SK-N-SH (cell line): ENCODE data around the gene MRPS7.

Experiments used
- CTCF ChIP-seq: fragments of 200-600 bp; sonication (generic); IDR thresholded peaks from 2 replicates; pipeline ENCODE4 v1.6.1; 2017; ENCODE audit warnings: antibody characterized with exemption, mild to moderate bottlenecking, moderate library complexity
- EZH2phosphoT487 ChIP-seq: fragments of 200-600 bp; sonication (generic); IDR thresholded peaks from 2 replicates; pipeline ENCODE4 v1.6.1; 2017; ENCODE audit warnings: low read depth, mixed run types, mild to moderate bottlenecking, antibody characterized with exemption, moderate library complexity, borderline replicate concordance
- JUND ChIP-seq: IDR thresholded peaks from 2 replicates; pipeline ENCODE4 v1.4.0; 2012
- MXI1 ChIP-seq: IDR thresholded peaks from 2 replicates; pipeline ENCODE4 v1.6.1; 2012; ENCODE audit warnings: mild to moderate bottlenecking, low read depth, low read length, improper control_type of control experiment
- POLR2AphosphoS5 ChIP-seq: IDR thresholded peaks from 2 replicates; pipeline ENCODE4 v1.6.1; 2012; ENCODE audit warnings: low read depth, low read length
- RAD21 ChIP-seq: IDR thresholded peaks from 2 replicates; pipeline ENCODE4 v1.6.1; 2012; ENCODE audit warnings: mild to moderate bottlenecking, low read length
- RFX5 ChIP-seq: IDR thresholded peaks from 2 replicates; pipeline ENCODE4 v1.6.1; 2012; ENCODE audit warnings: mild to moderate bottlenecking, improper control_type of control experiment, low read length
- SMC3 ChIP-seq: IDR thresholded peaks from 2 replicates; pipeline ENCODE4 v1.6.1; 2012; ENCODE audit warnings: low read depth, low read length, improper control_type of control experiment
- YY1 ChIP-seq: IDR thresholded peaks from 2 replicates; pipeline ENCODE4 v1.4.0; 2012; ENCODE audit warnings: low read depth, mild to moderate bottlenecking
- TF ChIP-seq, protein P1 (sequence below): IDR thresholded peaks from 2 replicates; pipeline ENCODE4 v1.6.1; 2012; ENCODE audit warnings: mild to moderate bottlenecking, low read depth, low read length, moderate library complexity

DNA sequence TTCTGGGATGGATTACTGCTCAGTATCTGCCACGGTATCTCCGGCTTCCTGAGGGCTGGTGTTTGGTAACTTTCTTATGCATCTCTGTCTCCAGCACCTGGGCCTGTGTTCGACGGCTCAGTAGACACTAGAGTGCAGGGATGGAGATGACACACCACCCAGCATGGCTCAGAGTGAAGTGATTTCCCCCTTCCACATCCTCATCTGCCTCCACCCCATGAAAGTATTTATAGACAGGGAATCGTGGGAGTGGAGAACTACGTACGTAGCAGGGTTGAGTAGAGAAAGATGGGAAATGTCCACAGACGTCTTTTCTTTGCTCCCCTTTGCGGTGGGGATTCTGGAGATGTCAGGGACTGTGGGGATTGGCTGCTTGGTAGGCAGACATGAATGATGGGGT, 39.4 kb downstream of the MRPS7 start:
- TF ChIP-seq MXI1, result no peak
- TF ChIP-seq CTCF, result no peak
- TF ChIP-seq RFX5, result no peak
- no peak for TF ChIP-seq EZH2phosphoT487
- no peak for TF ChIP-seq POLR2AphosphoS5
- no peak for TF ChIP-seq JUND
- TF ChIP-seq, protein P1, sequence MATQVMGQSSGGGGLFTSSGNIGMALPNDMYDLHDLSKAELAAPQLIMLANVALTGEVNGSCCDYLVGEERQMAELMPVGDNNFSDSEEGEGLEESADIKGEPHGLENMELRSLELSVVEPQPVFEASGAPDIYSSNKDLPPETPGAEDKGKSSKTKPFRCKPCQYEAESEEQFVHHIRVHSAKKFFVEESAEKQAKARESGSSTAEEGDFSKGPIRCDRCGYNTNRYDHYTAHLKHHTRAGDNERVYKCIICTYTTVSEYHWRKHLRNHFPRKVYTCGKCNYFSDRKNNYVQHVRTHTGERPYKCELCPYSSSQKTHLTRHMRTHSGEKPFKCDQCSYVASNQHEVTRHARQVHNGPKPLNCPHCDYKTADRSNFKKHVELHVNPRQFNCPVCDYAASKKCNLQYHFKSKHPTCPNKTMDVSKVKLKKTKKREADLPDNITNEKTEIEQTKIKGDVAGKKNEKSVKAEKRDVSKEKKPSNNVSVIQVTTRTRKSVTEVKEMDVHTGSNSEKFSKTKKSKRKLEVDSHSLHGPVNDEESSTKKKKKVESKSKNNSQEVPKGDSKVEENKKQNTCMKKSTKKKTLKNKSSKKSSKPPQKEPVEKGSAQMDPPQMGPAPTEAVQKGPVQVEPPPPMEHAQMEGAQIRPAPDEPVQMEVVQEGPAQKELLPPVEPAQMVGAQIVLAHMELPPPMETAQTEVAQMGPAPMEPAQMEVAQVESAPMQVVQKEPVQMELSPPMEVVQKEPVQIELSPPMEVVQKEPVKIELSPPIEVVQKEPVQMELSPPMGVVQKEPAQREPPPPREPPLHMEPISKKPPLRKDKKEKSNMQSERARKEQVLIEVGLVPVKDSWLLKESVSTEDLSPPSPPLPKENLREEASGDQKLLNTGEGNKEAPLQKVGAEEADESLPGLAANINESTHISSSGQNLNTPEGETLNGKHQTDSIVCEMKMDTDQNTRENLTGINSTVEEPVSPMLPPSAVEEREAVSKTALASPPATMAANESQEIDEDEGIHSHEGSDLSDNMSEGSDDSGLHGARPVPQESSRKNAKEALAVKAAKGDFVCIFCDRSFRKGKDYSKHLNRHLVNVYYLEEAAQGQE, result no peak
- no peak for TF ChIP-seq RAD21
- no peak for TF ChIP-seq YY1
- no peak for TF ChIP-seq SMC3
